GM21529 (cell line): ENCODE results near the gene GOLPH3L.
"Not testable (repeated sequence)": the region's sequence is repeated elsewhere in the genome, so short reads cannot be mapped to it uniquely, and the experiment has no call there.

Experiments
- ATAC-seq: cut with Tn5 transposase; IDR thresholded peaks from one replicate; pipeline ENCODE4 v1.9.1; 2021; ENCODE audit not compliant: unreplicated experiment

The GOLPH3L gene

GRCh38 chr1:150696995-150697927, at the start of gene GOLPH3L:
Gene GOLPH3L (minus strand): TSS chr1:150697154. CDS start chr1:150694838, 2,316 bp downstream.
- peak; percentile 99 for ATAC-seq

- no peak for ATAC-seq
Observed at GRCh38 chr1:150730130-150730721, 33.3 kb upstream of the GOLPH3L start.

GRCh38 chr1:150724336-150724735, 27.4 kb upstream of the GOLPH3L start:
- no peak for ATAC-seq

- no peak for ATAC-seq
Observed at GRCh38 chr1:150720703-150721102, 23.7 kb upstream of the GOLPH3L start, which contains the start of gene HORMAD1. Gene HORMAD1 (minus strand): TSS chr1:150720895. CDS start chr1:150719505, 1,390 bp downstream.

GRCh38 chr1:150720098-150720497, 23.1 kb upstream of the GOLPH3L start:
- no peak for ATAC-seq

GRCh38 chr1:150718225-150718891, 21.4 kb upstream of the GOLPH3L start:
- ATAC-seq: no peak

- ATAC-seq: not testable (repeated sequence)
Observed at GRCh38 chr1:150709031-150709430, 12.1 kb upstream of the GOLPH3L start.

- ATAC-seq: no peak
Observed at GRCh38 chr1:150708595-150708994, 11.6 kb upstream of the GOLPH3L start.

GRCh38 chr1:150706091-150706490, 9.1 kb upstream of the GOLPH3L start:
- no peak for ATAC-seq

GRCh38 chr1:150703427-150703826, 6.5 kb upstream of the GOLPH3L start:
- ATAC-seq: no peak

- ATAC-seq: no peak
Observed at GRCh38 chr1:150696590-150696989, 364 bp downstream of the GOLPH3L start.

- no peak for ATAC-seq
Observed at GRCh38 chr1:150696162-150696561, 792 bp downstream of the GOLPH3L start.

- ATAC-seq: no peak
Observed at GRCh38 chr1:150695561-150695960, 1.4 kb downstream of the GOLPH3L start.

GRCh38 chr1:150692720-150693119, 4.2 kb downstream of the GOLPH3L start:
- ATAC-seq: no peak

GRCh38 chr1:150688763-150689162, 8.2 kb downstream of the GOLPH3L start:
- ATAC-seq: no peak

- ATAC-seq: no peak
Observed at GRCh38 chr1:150686275-150686674, 10.7 kb downstream of the GOLPH3L start.

- ATAC-seq: no peak
Observed at GRCh38 chr1:150683914-150684313, 13.0 kb downstream of the GOLPH3L start.

GRCh38 chr1:150678988-150679387, 18.0 kb downstream of the GOLPH3L start:
- no peak for ATAC-seq

- no peak for ATAC-seq
Observed at GRCh38 chr1:150674881-150675280, 22.1 kb downstream of the GOLPH3L start.

GRCh38 chr1:150663321-150663720, 33.6 kb downstream of the GOLPH3L start:
- no peak for ATAC-seq

- ATAC-seq: no peak
Observed at GRCh38 chr1:150662811-150663210, 34.1 kb downstream of the GOLPH3L start.

- ATAC-seq: no peak
Observed at GRCh38 chr1:150661156-150661555, 35.8 kb downstream of the GOLPH3L start.
